ENCODE measurements around the gene NPC1L1. TPM values are rescaled to one million over a fixed set of nuclear protein-coding genes. Genes with fewer than 3 reads are reported as not detected.

Gene NPC1L1
- total and polyA plus RNA-seq, 7 donors = 0.03 to 0.28 (median 0.17) TPM; not detected in 3

GRCh38 chr7:44466300-44467216, 74.6 kb downstream of the NPC1L1 start:
- intact Hi-C loops (cut with DNase I) = loop anchor here in 1 of 2 donors (5.0 kb wide), 1 partner anchor 84 kb away; no protein-coding TSS in a partner anchor
- Histone ChIP-seq H3K36me3 (ENCODE audit: insufficient read depth in 1 of 2, low read depth in 1 of 2) (peaks cover 0 to 26% of the 10 kb centered on the region in 2 donors), H3K4me1 (peaks cover 41% of the 10 kb centered on the region)

GRCh38 chr7:44465490-44465889, 75.6 kb downstream of the NPC1L1 start:
- no peaks in the 10 kb centered on the region for H3K9me3 ChIP-seq
- peaks cover 0 to 19% of the 10 kb centered on the region in 2 donors for H3K36me3 ChIP-seq (ENCODE audit: insufficient read depth in 1 of 2, low read depth in 1 of 2)
- DNase-seq = no peak
- TF ChIP-seq CTCF (IDR thresholded peaks at IDR 0.05) = no peak
- H3K27me3 ChIP-seq (ENCODE audit: insufficient read depth in 3 of 3, low read length in 2 of 3) = no peaks in the 10 kb centered on the region
- intact Hi-C loops (cut with DNase I) = loop anchor here in 1 of 2 donors (5.0 kb wide), 1 partner anchor 83 kb away; no protein-coding TSS in a partner anchor
- H3K4me3 ChIP-seq = no peak overlapping the region
- WGBS, 3 donors = 84 to 88% (median 88%) methylated on average over 5 of the region's 5 CpGs
- H3K27ac ChIP-seq = no peak overlapping the region
- ATAC-seq = no peak
- peaks cover 38% of the 10 kb centered on the region for H3K4me1 ChIP-seq

More at GRCh38 chr7:44466300-44467216, 74.6 kb downstream of the NPC1L1 start:
- no peak for DNase-seq
- Histone ChIP-seq H3K27me3 (ENCODE audit: insufficient read depth in 3 of 3, low read length in 2 of 3) (no peaks in the 10 kb centered on the region), H3K4me3 (no peak overlapping the region), H3K9me3 (no peaks in the 10 kb centered on the region), H3K27ac (no peak overlapping the region)
- 84 to 88% (median 86%) methylated on average over 4 of the region's 4 CpGs for WGBS, 3 donors
- no peak for ATAC-seq
- TF ChIP-seq CTCF (IDR thresholded peaks at IDR 0.05) = no peak

- H3K4me1 ChIP-seq = peaks cover 16% of the 10 kb centered on the region
- H3K27me3 ChIP-seq (ENCODE audit: insufficient read depth in 3 of 3, low read length in 2 of 3) = no peaks in the 10 kb centered on the region
- ATAC-seq (peak in 2 of 4 donors; percentile 37 to 41), DNase-seq (no peak)
- intact Hi-C loops (cut with DNase I) = loop anchor here in 1 of 2 donors (5.0 kb wide), 1 partner anchor 36 kb away; no protein-coding TSS in a partner anchor
- peak; percentile 28 for TF ChIP-seq CTCF (IDR thresholded peaks at IDR 0.05)
- peaks cover 0 to 17% of the 10 kb centered on the region in 2 donors for H3K36me3 ChIP-seq (ENCODE audit: insufficient read depth in 1 of 2, low read depth in 1 of 2)
- no peaks in the 10 kb centered on the region for H3K9me3 ChIP-seq
- H3K27ac ChIP-seq = no peak overlapping the region
- no peak overlapping the region for H3K4me3 ChIP-seq
- 42 to 56% (median 53%) methylated on average over 1 of the region's 1 CpG for WGBS, 3 donors
These were observed 77.8 kb downstream of the NPC1L1 start for GRCh38 chr7:44463169-44463808.

Other genes with a start within 250 kb of the NPC1L1 start
- 10 to 100 TPM; 50.0 to 81.4 (median 67.2) TPM for gene CAMK2B, start 215.7 kb downstream of the NPC1L1 start, total RNA-seq
- 10 to 100 TPM; 14.5 to 24.3 (median 19.9) TPM for gene CAMK2B, start 215.7 kb downstream of the NPC1L1 start, polyA plus RNA-seq
- gene NUDCD3, start 50.7 kb downstream of the NPC1L1 start, total RNA-seq = 100 to 1,000 TPM in 3 of 4 donors, 10 to 100 TPM in 1; 97.7 to 140 (median 122) TPM
- 10 to 100 TPM; 34.6 to 75.6 (median 43.9) TPM for gene NUDCD3, start 50.7 kb downstream of the NPC1L1 start, polyA plus RNA-seq
- 10 to 100 TPM; 44.0 to 72.1 (median 53.7) TPM for gene DDX56, start 32.6 kb upstream of the NPC1L1 start, total RNA-seq
- 10 to 100 TPM; 38.1 to 85.8 (median 67.8) TPM for gene DDX56, start 32.6 kb upstream of the NPC1L1 start, polyA plus RNA-seq
- gene TMED4, start 40.9 kb upstream of the NPC1L1 start, total RNA-seq = 10 to 100 TPM; 43.1 to 64.4 (median 46.0) TPM
- gene TMED4, start 40.9 kb upstream of the NPC1L1 start, polyA plus RNA-seq = 10 to 100 TPM; 29.8 to 49.0 (median 35.3) TPM
- gene OGDH, start 65.3 kb upstream of the NPC1L1 start, total RNA-seq = 100 to 1,000 TPM; 252 to 500 (median 326) TPM
- gene OGDH, start 65.3 kb upstream of the NPC1L1 start, polyA plus RNA-seq = 100 to 1,000 TPM; 176 to 181 (median 179) TPM
- 10 to 100 TPM; 25.0 to 32.9 (median 28.6) TPM for gene ZMIZ2, start 207.5 kb upstream of the NPC1L1 start, total RNA-seq
- gene ZMIZ2, start 207.5 kb upstream of the NPC1L1 start, polyA plus RNA-seq = 10 to 100 TPM; 11.7 to 16.0 (median 15.3) TPM